HG03196 (cell line): ENCODE measurements around the gene PTPRN2.

Experiments used
- ATAC-seq: cut with Tn5 transposase; IDR thresholded peaks from one replicate; pipeline ENCODE4 v1.9.1; 2021; ENCODE audit not compliant: unreplicated experiment

PTPRN2 gene

GRCh38 chr7:158013085-158013668 lies 574.4 kb downstream of the PTPRN2 start:
- no peak for ATAC-seq

GRCh38 chr7:158011941-158012340 lies 575.7 kb downstream of the PTPRN2 start:
- no peak for ATAC-seq

GRCh38 chr7:158010961-158011693 lies 576.5 kb downstream of the PTPRN2 start:
- ATAC-seq = no peak

GRCh38 chr7:158009886-158010285 lies 577.7 kb downstream of the PTPRN2 start:
- no peak for ATAC-seq

GRCh38 chr7:158008267-158008666 lies 579.4 kb downstream of the PTPRN2 start:
- ATAC-seq = no peak

GRCh38 chr7:158007697-158008257 lies 579.8 kb downstream of the PTPRN2 start:
- ATAC-seq = no peak

GRCh38 chr7:158006841-158007696 lies 580.6 kb downstream of the PTPRN2 start:
- ATAC-seq = no peak

- ATAC-seq = no peak
Measured at GRCh38 chr7:158005531-158005930, 582.1 kb downstream of the PTPRN2 start.

GRCh38 chr7:158004123-158004490 lies 583.5 kb downstream of the PTPRN2 start:
- ATAC-seq = no peak

- ATAC-seq = no peak
Measured at GRCh38 chr7:158003441-158004122, 584.0 kb downstream of the PTPRN2 start.

GRCh38 chr7:158002486-158003080 lies 585.0 kb downstream of the PTPRN2 start:
- no peak for ATAC-seq

GRCh38 chr7:158001621-158002320 lies 585.9 kb downstream of the PTPRN2 start:
- ATAC-seq = no peak

- no peak for ATAC-seq
Measured at GRCh38 chr7:158001003-158001402, 586.6 kb downstream of the PTPRN2 start.

- ATAC-seq = no peak
Measured at GRCh38 chr7:158000160-158000559, 587.5 kb downstream of the PTPRN2 start.

- ATAC-seq = no peak
Measured at GRCh38 chr7:157998884-157999552, 588.6 kb downstream of the PTPRN2 start.

GRCh38 chr7:157997471-157997870 lies 590.2 kb downstream of the PTPRN2 start:
- ATAC-seq = no peak

- ATAC-seq = no peak
Measured at GRCh38 chr7:157997080-157997440, 590.6 kb downstream of the PTPRN2 start.

- ATAC-seq = no peak
Measured at GRCh38 chr7:157996359-157997079, 591.1 kb downstream of the PTPRN2 start.

GRCh38 chr7:157995815-157996214 lies 591.8 kb downstream of the PTPRN2 start:
- no peak for ATAC-seq
